Measurements from ENCODE around the gene NCL. TPM values are rescaled to one million over a fixed set of nuclear protein-coding genes. Genes with fewer than 3 reads are reported as not detected.

Gene NCL
- total and polyA plus RNA-seq, 4 donors, result 83.1 to 139 (median 107) TPM

- H3K27me3 ChIP-seq (ENCODE audit: control insufficient read depth in 4 of 4, insufficient read depth in 4 of 4, low read length in 3 of 4), result no peaks in the 10 kb centered on the region
- no peak overlapping the region for H3K4me3 ChIP-seq (ENCODE audit: low read depth in 1 of 3, low read length in 3 of 3)
- H3K36me3 ChIP-seq (ENCODE audit: control insufficient read depth in 4 of 4, insufficient read depth in 3 of 4, low read depth in 1 of 4, low read length in 3 of 4), result peaks cover 1 to 9% (median 7%) of the 10 kb centered on the region in 4 donors
- peaks cover 6 to 19% (median 15%) of the 10 kb centered on the region in 4 donors for H3K4me1 ChIP-seq (ENCODE audit: control insufficient read depth in 4 of 4, insufficient read depth in 4 of 4, low read length in 3 of 4)
- 93% methylated on average over 4 of the region's 4 CpGs for WGBS
- TF ChIP-seq ZBTB33 (IDR thresholded peaks at IDR 0.05) (no peak), YY1 (IDR thresholded peaks at IDR 0.05) (no peak), JUND (IDR thresholded peaks at IDR 0.05) (no peak), HNF4A (conservative IDR thresholded peaks at IDR 0.05) (no peak), FOXA1 (IDR thresholded peaks at IDR 0.05) (no peak), EGR1 (IDR thresholded peaks at IDR 0.05; ENCODE audit: low read depth in 2 of 2) (no peak), GABPA (IDR thresholded peaks at IDR 0.05 in 1 of 2, conservative IDR thresholded peaks at IDR 0.05 in 1 of 2) (no peak), RAD21 (IDR thresholded peaks at IDR 0.05) (no peak), SP1 (IDR thresholded peaks at IDR 0.05) (no peak), MAX (IDR thresholded peaks at IDR 0.05) (no peak)
- TF ChIP-seq, protein P1, sequence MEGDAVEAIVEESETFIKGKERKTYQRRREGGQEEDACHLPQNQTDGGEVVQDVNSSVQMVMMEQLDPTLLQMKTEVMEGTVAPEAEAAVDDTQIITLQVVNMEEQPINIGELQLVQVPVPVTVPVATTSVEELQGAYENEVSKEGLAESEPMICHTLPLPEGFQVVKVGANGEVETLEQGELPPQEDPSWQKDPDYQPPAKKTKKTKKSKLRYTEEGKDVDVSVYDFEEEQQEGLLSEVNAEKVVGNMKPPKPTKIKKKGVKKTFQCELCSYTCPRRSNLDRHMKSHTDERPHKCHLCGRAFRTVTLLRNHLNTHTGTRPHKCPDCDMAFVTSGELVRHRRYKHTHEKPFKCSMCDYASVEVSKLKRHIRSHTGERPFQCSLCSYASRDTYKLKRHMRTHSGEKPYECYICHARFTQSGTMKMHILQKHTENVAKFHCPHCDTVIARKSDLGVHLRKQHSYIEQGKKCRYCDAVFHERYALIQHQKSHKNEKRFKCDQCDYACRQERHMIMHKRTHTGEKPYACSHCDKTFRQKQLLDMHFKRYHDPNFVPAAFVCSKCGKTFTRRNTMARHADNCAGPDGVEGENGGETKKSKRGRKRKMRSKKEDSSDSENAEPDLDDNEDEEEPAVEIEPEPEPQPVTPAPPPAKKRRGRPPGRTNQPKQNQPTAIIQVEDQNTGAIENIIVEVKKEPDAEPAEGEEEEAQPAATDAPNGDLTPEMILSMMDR (IDR thresholded peaks at IDR 0.05; ENCODE audit: low read depth, low read length, missing input control), result no peak
- H3K27ac ChIP-seq (ENCODE audit: low read depth in 1 of 2, low read length in 2 of 2), result no peak overlapping the region
- H3K9ac ChIP-seq (ENCODE audit: low read depth in 1 of 2, low read length in 2 of 2), result no peak overlapping the region
- H3K9me3 ChIP-seq (ENCODE audit: control insufficient read depth in 4 of 4, low read length in 3 of 4), result no peaks in the 10 kb centered on the region
- DNase-seq (ENCODE audit: low spot score), result no peak
Measured at GRCh38 chr2:231467016-231467545, 2.8 kb upstream of the NCL start.

DNA sequence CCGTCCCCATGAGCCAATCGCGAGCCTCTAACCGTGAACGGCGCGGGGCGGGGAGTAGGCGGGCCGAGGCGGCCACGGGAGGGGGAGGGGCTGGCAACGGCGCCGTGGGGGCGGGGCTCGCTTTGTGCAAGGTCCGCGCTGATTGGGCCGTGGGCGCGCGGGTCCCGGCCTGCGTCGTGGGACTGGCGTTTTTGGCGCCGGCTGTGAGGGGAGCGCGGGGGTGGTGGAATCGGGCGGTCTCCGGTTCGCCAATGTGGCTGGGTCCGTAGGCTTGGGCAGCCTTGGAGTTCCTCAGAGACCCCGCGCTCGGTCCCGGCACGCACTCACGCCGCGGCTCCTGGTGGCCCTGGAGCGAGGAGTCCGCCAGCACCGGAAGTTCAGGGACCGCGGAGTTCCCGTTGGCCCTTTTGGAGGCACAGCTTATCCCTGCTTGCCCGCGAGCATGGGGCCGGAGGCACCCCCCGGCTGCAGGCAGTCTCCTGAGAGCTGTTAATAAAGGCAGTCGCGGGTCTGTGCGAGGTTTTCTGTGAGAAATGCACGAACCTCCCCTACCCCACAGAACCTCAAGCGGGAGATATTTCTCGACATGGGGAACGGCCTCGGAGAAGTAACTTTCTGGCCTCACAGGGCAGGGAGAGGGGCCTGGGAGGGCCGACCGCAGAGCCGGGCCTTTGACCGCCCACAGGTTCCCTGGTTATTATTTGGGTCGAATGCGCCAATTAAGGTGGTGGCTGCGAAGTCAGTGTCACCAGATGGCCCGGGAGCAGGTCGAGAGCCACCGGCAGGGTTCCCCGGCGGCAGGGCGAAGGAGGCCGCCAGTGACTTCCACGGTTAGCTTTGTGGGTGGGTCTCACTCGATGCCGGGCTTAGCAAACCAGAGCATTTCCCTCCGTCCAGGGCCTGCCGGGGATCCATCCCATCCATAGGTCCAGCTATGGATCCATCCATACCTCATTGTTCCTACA, 574 bp upstream of the NCL start:
- under 1% methylated on average over 81 of the region's 81 CpGs for WGBS
- peak in 1 of 2 donors; percentile 53 for TF ChIP-seq GABPA (IDR thresholded peaks at IDR 0.05 in 1 of 2, conservative IDR thresholded peaks at IDR 0.05 in 1 of 2)
- TF ChIP-seq, protein P1 (IDR thresholded peaks at IDR 0.05; ENCODE audit: low read depth, low read length, missing input control), result no peak
- TF ChIP-seq, protein P2, sequence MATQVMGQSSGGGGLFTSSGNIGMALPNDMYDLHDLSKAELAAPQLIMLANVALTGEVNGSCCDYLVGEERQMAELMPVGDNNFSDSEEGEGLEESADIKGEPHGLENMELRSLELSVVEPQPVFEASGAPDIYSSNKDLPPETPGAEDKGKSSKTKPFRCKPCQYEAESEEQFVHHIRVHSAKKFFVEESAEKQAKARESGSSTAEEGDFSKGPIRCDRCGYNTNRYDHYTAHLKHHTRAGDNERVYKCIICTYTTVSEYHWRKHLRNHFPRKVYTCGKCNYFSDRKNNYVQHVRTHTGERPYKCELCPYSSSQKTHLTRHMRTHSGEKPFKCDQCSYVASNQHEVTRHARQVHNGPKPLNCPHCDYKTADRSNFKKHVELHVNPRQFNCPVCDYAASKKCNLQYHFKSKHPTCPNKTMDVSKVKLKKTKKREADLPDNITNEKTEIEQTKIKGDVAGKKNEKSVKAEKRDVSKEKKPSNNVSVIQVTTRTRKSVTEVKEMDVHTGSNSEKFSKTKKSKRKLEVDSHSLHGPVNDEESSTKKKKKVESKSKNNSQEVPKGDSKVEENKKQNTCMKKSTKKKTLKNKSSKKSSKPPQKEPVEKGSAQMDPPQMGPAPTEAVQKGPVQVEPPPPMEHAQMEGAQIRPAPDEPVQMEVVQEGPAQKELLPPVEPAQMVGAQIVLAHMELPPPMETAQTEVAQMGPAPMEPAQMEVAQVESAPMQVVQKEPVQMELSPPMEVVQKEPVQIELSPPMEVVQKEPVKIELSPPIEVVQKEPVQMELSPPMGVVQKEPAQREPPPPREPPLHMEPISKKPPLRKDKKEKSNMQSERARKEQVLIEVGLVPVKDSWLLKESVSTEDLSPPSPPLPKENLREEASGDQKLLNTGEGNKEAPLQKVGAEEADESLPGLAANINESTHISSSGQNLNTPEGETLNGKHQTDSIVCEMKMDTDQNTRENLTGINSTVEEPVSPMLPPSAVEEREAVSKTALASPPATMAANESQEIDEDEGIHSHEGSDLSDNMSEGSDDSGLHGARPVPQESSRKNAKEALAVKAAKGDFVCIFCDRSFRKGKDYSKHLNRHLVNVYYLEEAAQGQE (IDR thresholded peaks at IDR 0.05), result peak; percentile 5
- TF ChIP-seq EGR1 (IDR thresholded peaks at IDR 0.05; ENCODE audit: low read depth in 2 of 2), result peak in 1 of 2 donors; percentile 31
- TF ChIP-seq MAX (IDR thresholded peaks at IDR 0.05), result no peak
- no peak for TF ChIP-seq SP1 (IDR thresholded peaks at IDR 0.05)
- TF ChIP-seq TAF1 (conservative IDR thresholded peaks at IDR 0.05), result peak; percentile 21
- no peak for TF ChIP-seq ZBTB33 (IDR thresholded peaks at IDR 0.05)
- peak; percentile 99 for DNase-seq (ENCODE audit: low spot score)
- H3K4me1 ChIP-seq (ENCODE audit: control insufficient read depth in 4 of 4, insufficient read depth in 4 of 4, low read length in 3 of 4), result peaks cover 7 to 25% (median 18%) of the 10 kb centered on the region in 4 donors
- peaks cover 11 to 30% (median 26%) of the 10 kb centered on the region in 4 donors for H3K36me3 ChIP-seq (ENCODE audit: control insufficient read depth in 4 of 4, insufficient read depth in 3 of 4, low read depth in 1 of 4, low read length in 3 of 4)
- H3K9ac ChIP-seq (ENCODE audit: low read depth in 1 of 2, low read length in 2 of 2), result peak overlapping the region; percentile 81 to 82
- H3K9me3 ChIP-seq (ENCODE audit: control insufficient read depth in 4 of 4, low read length in 3 of 4), result no peaks in the 10 kb centered on the region
- peak overlapping the region; percentile 97 to 98 for H3K27ac ChIP-seq (ENCODE audit: low read depth in 1 of 2, low read length in 2 of 2)
- peak overlapping the region; percentile 65 to 94 (median 87) for H3K4me3 ChIP-seq (ENCODE audit: low read depth in 1 of 3, low read length in 3 of 3)
- H3K27me3 ChIP-seq (ENCODE audit: control insufficient read depth in 4 of 4, insufficient read depth in 4 of 4, low read length in 3 of 4), result no peaks in the 10 kb centered on the region

All from liver (tissue), 9 donors.